ENCODE data around the gene PXT1.

Gene PXT1

DNA sequence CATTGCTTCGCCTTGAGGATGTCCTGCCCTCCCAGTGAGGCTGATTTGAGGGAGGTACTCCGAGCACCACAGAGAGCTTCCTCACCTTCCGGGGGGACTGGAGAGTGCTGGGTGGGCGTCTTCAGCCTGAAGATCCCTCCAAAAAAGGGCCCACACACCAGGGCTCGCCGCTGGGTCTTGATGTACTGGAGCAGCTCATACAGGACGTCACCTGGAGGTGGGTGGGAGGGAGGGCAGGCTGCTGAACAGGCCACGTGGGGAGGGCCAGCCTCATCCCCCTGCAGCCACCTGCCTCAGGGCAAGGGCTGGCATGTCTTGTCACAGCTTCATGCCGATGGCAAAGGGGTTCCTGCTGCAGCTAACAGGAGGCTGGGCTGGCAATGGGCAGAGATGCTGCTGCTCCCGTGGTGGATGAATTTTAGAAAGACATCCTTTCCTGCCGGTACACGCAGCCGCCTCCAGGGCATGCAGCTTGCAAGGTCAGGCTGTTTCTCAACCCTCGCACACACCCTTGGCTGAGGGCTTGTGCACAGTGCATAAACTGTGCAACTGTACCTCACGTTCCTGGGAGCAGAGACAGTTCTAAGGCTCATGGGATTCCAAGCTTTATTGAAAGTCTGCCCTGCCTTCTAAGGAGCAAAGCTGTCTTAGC lies 69.2 kb downstream of the PXT1 start:
- TF ChIP-seq GATA3 (IDR thresholded peaks at IDR 0.05; ENCODE audit: low read depth, low read length) (no peak), GATA2 (IDR thresholded peaks at IDR 0.05; ENCODE audit: low read depth, low read length) (no peak)

DNA sequence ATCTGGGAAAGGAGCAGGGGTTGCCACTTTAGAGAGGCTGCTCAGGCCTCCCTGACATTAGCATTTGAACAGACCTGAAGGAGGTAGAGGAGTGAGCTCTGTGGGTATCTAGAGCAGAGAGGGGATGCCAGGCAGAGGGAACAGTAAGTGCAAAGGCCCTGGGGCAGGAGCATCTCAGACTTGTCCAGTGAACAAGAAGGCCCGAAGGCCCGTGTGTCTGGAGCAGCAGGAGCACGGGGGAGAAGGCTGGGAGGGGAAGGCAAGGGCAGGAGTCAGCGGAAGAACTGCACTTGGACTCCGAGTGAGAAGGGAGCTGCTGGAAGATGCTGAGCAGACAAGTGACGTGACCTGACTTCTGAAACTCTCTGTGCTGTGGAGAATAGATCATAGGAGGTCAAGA lies 70.6 kb downstream of the PXT1 start:
- TF ChIP-seq GATA2 (IDR thresholded peaks at IDR 0.05; ENCODE audit: low read depth, low read length) (no peak), GATA3 (IDR thresholded peaks at IDR 0.05; ENCODE audit: low read depth, low read length) (no peak)

DNA sequence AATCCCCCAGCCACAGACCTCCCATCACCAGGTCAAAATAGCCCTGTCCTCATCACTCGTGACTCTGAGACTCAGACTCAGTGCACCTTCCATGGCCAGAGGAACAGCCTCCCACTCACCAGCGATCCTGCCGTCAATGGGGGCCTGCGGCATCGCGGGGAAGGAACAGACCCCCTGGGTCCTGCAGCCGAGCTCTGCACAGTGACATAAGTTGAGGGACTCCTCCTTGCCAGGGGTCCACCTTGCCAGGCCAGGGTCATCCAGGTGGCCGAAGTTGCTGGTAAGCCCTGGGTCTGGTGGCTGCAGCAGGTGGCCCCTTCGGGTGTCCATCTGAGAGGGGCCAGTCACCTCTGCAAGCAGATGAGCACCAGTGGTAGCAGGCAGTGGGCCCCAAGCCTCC lies 71.4 kb downstream of the PXT1 start:
- no peak for TF ChIP-seq GATA2 (IDR thresholded peaks at IDR 0.05; ENCODE audit: low read depth, low read length)
- no peak for TF ChIP-seq GATA3 (IDR thresholded peaks at IDR 0.05; ENCODE audit: low read depth, low read length)

DNA sequence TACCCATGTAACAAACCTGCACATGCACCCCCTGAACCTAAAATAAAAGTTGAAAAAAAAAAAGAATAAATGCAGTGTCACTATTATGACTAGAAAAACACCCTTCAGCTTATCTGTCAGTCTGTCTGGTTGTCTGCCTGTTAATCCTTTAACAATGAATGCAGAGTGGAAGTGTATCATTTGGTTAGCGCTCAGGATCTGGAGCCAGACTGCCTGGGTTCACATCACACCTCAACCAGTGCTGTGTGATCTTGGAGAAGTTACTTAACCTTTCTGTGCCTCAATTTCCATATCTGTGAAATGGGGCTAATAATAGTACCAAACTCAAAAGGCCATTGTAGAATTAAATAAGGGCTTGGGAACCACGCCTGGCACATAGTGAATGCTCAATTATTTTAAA lies 72.0 kb downstream of the PXT1 start:
- no peak for TF ChIP-seq GATA2 (IDR thresholded peaks at IDR 0.05; ENCODE audit: low read depth, low read length)

DNA sequence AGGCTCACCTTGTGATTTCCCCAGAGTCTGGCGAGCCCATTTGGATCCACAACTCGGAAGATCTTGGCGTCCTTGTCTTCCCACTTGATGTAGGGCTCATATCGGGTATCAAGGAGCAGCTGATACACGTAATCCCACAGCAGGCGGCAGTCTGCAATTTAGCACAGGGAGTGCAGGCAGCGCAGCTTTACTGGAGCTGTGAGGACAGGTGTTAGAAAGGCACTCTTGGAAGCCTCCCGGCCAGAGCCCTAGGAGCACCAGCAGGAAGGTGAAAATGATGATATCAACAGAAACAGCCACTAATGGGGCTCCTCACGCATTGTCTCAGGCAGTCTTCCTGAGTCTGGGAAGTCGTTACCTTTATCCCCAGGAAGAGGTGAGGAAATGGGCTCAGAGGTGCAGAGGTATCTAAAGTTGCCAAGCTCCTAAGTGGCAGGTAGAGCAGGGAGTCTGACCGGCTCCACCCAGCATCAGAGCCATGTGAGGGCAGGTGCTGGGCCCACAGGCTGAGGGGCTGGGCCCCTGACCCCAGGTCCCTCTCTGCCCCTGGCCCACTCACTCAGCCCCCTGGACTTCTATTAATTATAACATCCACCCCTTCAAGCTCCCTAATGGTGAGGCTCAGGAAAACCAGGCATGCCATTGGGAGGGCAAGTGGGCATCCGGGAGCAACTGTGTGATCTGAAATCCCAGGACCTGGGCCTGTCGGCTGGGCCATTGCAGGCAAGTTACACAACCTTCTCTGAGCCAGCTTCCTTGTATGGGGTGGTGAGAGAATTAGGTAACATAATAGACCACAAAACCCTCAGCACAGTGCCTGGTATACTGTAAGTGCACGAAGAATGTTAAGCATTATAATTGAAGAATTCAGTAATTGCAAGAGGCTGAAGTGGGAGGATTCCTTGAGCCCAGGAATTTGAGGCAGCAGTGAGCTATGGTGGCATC lies 73.5 kb downstream of the PXT1 start:
- TF ChIP-seq GATA3 (IDR thresholded peaks at IDR 0.05; ENCODE audit: low read depth, low read length) (no peak), GATA2 (IDR thresholded peaks at IDR 0.05; ENCODE audit: low read depth, low read length) (no peak)

DNA sequence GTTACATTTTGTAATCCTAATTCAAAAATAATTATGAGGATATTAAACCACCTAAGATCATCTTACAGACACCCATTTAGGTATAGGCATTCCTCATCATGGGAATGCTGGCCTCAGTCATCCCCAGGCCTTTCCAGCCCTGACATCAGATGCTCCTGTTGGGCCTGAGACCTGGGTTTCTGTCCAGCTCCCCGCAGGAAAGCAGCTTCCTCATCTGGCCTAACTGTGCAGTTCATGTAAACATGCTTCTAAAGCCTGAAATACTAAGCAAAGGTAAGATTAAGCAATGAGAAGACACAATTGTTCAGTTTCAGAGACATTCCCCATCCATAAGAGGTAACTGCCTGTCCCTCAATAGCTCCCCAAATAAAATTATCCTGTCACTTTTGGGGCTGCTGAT lies 74.2 kb downstream of the PXT1 start:
- TF ChIP-seq GATA3 (IDR thresholded peaks at IDR 0.05; ENCODE audit: low read depth, low read length) (no peak), GATA2 (IDR thresholded peaks at IDR 0.05; ENCODE audit: low read depth, low read length) (no peak)

DNA sequence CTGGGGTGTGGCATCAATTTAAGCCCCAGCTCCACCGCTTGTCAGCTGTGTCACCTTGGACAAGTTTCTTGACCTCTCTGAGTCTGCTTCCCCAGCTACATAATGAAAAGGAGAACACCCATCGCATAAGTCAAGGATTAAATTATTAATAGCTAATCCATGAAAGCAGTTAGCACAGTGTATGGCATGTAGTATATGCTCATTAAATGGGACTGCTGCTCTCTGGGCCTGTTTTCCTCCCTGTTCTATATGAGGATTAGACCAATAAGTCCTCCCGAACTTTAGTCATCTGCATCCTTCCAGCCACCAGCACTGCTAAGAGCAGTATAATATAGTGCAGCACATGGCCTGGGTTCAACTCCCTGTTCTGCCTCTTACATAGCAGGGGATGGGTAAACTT lies 74.9 kb downstream of the PXT1 start:
- no peak for TF ChIP-seq GATA3 (IDR thresholded peaks at IDR 0.05; ENCODE audit: low read depth, low read length)
- no peak for TF ChIP-seq GATA2 (IDR thresholded peaks at IDR 0.05; ENCODE audit: low read depth, low read length)

DNA sequence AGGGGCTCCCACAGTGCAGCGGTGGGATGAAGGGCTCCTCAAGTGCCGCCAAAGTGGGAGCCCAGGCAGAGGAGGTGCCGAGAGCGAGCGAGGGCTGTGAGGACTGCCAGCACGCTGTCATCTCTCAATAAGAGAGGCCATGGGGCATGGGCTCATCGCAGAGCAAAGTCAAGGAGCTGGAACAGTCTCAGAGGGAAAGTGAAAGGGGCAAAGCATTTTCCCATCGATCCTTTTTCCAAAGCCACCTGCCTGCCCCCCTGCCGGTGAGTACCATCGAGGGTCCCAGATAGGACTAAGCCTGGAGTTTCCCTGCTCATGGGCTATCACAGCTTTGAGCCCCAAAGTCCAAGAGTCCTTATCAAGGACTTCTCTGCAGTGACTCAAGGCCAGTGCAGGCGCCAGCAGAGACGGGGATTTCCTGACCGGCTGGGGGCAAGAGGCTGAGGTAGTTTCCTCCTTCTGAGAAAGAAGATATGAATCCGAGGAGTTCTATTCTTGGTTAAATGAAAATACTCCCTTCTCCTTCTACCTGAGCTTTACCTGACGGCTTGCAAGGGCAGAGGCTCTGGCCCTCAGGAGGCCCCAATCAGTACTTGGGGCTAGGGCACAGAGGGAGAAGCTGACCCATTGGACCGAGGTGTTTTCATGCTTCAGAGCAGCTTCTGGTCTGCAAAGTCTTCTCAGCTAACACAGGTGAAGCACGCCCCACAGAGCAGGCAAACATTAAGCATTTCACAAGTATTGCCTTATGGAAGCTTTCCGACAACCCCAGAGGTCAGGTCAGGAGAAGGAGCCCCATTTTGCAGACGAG lies 77.8 kb downstream of the PXT1 start:
- no peak for TF ChIP-seq GATA2 (IDR thresholded peaks at IDR 0.05; ENCODE audit: low read depth, low read length)
- TF ChIP-seq GATA3 (IDR thresholded peaks at IDR 0.05; ENCODE audit: low read depth, low read length) = no peak

DNA sequence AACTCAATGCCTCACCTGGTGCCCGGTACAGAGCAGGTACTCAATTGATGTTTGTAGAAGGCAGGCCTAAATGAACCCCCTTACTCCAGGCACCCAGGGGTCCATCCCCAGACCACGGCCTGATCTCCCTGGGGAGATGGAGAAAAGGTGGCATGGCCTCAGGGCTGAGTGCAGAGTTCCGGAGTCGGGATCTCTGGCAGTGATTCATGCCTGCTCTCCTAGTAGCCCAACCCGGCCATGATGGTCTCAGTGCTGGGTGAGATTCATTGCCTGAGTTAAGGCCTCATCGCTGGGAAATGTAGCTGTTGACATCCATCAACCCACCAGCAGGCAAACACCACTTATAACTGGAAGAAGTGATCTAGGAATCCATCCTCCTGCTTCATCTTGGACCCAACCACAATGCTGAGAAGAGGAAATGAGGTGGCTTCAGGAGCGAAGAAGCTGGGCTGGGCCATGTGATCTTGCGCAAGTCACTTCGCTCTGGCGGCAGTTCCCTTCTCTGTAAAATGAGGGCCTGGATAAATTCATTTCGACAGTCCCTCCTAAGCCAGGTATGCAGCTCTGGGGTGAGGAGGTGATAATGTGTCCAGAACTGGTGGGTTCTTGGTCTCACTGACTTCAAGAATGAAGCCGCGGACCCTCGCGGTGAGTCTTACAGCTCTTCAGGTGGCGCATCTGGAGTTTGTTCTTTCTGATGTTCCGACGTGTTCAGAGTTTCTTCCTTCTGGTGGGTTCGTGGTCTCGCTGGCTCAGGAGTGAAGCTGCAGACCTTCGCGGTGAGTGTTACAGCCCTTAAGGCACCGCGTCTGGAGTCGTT lies 79.9 kb downstream of the PXT1 start:
- TF ChIP-seq GATA2 (IDR thresholded peaks at IDR 0.05; ENCODE audit: low read depth, low read length) (no peak), GATA3 (IDR thresholded peaks at IDR 0.05; ENCODE audit: low read depth, low read length) (no peak)

DNA sequence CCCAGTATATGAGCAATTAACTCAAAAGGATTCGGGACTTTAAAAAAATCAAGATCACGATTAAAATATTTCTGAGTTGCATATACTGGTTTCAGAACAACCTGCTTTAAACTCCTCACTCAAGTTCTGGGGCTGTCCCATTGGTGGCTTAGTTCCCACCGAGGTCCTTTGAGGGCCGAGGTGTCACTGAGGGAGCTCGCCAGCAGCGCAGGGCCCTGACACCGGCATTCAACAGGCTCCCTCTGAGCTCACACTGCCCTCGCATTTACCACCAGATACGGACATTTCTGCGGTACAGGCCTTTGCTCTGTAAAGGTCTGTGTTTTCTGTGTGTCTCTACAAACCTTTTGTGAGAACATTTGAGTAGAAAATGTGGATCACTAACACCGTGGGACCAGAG lies 81.6 kb downstream of the PXT1 start:
- TF ChIP-seq GATA3 (IDR thresholded peaks at IDR 0.05; ENCODE audit: low read depth, low read length) (no peak), GATA2 (IDR thresholded peaks at IDR 0.05; ENCODE audit: low read depth, low read length) (no peak)

DNA sequence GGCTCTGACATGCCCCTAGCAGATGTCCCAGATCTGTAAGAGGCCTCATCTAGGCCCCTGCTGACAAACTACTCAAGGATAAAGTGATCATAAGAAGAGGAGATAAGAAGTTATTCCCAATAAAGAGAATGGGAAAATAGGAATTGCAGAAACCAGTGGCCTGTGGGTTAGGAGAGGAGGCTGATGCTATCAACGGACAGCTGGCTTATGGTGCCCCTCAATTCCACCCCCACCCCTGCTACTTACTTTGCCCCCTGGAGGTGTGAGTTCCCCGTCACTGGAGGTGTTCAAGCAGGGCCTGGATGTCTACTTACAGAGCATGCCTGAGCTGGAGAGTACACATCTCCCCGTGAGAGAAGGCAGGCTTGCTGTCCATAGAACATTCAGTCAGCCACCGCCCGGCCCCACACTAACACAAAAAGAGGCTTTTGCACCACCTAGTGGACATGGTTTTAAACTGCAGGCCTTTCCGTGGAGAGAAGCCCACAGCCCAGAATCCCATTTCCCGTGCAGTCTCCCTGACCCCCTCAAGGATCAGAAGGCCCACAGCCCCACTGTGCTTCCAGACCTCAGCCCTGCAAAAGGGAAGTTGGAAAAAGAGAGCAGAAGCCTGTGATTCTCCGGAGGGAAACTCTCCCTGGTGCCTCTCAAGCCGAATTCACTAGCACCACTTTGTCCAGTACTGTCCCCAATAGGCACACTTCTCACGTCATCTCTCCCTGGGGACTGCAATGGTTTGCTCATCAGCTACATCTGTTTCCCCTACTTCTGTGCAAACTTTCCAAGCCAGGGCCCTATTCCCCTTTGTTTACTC lies 82.2 kb downstream of the PXT1 start:
- TF ChIP-seq GATA3 (IDR thresholded peaks at IDR 0.05; ENCODE audit: low read depth, low read length) (no peak), GATA2 (IDR thresholded peaks at IDR 0.05; ENCODE audit: low read depth, low read length) (no peak)

DNA sequence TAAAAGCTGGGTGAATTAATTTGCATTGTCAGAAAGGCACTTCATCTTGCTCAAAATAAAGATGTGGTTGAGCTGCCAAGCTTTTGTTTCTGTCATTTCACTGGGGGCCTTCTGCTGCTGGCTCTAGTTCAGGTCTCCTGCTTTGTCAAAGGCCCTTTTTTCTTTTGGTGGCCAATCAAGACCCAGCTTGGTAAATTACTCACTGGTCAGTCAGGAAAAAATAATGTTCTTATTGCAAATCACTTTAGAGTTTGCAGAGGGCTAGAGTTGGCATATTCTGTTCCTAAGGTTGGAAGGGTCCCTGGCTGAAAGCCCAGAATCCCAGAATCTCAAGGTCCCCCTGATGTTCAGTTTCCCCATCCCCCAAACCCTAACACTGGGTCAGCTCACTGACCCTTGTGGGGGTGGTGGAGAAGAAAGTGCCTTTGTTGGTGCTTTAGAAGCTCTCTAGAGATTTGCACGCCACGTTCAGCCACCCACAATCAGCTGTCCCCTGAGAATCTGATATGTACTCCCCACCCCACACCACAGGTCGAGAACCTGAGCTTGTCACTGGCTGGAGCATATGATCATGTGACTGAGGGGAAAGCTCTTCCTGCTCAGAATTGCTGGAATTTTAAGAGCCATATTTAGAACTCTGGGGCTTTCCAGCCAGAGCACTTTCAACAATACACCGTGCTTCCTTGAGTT lies 84.3 kb downstream of the PXT1 start:
- TF ChIP-seq GATA3 (IDR thresholded peaks at IDR 0.05; ENCODE audit: low read depth, low read length) (no peak), GATA2 (IDR thresholded peaks at IDR 0.05; ENCODE audit: low read depth, low read length) (no peak)
